GM19023 (cell line): ENCODE measurements around the gene SELENOS.

Experiments used
- ATAC-seq: cut with Tn5 transposase; IDR thresholded peaks from one replicate; pipeline ENCODE4 v1.9.1; 2021; ENCODE audit warnings: mild to moderate bottlenecking, moderate library complexity; ENCODE audit not compliant: unreplicated experiment

SELENOS gene

DNA sequence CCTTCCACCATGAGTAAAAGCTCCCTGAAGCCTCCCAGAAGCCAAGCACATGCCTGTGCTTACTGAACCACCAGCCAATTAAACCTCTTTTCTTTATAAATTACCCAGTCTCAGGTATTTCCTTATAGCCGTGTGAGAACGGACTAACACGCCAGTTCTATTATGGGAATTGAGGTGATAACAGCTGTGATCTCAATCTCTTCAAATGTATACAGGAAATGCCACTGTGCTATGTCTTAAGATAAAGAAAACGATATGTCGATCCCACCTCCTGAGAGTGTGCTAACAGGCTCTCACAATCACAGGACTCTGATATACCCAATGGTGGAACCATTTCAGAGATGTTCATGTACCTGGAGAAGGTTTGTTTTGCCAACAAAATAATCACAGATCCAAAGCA is 51.6 kb downstream of the SELENOS start:
- no peak for ATAC-seq
